ENCODE results near the gene CBX8. TPM values are rescaled to one million over a fixed set of nuclear protein-coding genes. Genes with fewer than 3 reads are reported as not detected.

The CBX8 gene
- total RNA-seq, 1 donor from 2014 or later = 16.0 TPM

- TF ChIP-seq CTCF (conservative IDR thresholded peaks at IDR 0.05) = no peak
- no peak for DNase-seq (ENCODE audit: extremely low spot score, unreplicated experiment)
- Mint-ChIP-seq H3K4me1 (ENCODE audit: unreplicated experiment) (peaks cover 4% of the 10 kb centered on the region), H3K9me3 (peaks cover 5% of the 10 kb centered on the region), H3K4me3 (no peak overlapping the region), H3K36me3 (no peaks in the 10 kb centered on the region), H3K27ac (peak overlapping the region; percentile 56), H3K27me3 (peaks cover 71% of the 10 kb centered on the region)
Measured at GRCh38 chr17:79819534-79820276, 22.8 kb upstream of the CBX8 start.

GRCh38 chr17:79819085-79819484 is 22.2 kb upstream of the CBX8 start:
- no peak for DNase-seq (ENCODE audit: extremely low spot score, unreplicated experiment)
- H3K4me3 Mint-ChIP-seq = no peak overlapping the region
- H3K4me1 Mint-ChIP-seq (ENCODE audit: unreplicated experiment) = no peaks in the 10 kb centered on the region
- H3K36me3 Mint-ChIP-seq = no peaks in the 10 kb centered on the region
- H3K9me3 Mint-ChIP-seq = no peaks in the 10 kb centered on the region
- H3K27ac Mint-ChIP-seq = no peak overlapping the region
- peaks cover 72% of the 10 kb centered on the region for H3K27me3 Mint-ChIP-seq
- no peak for TF ChIP-seq CTCF (conservative IDR thresholded peaks at IDR 0.05)

- peaks cover 70% of the 10 kb centered on the region for H3K27me3 Mint-ChIP-seq
- H3K27ac Mint-ChIP-seq = no peak overlapping the region
- DNase-seq (ENCODE audit: extremely low spot score, unreplicated experiment) = no peak
- H3K9me3 Mint-ChIP-seq = no peaks in the 10 kb centered on the region
- H3K36me3 Mint-ChIP-seq = no peaks in the 10 kb centered on the region
- TF ChIP-seq CTCF (conservative IDR thresholded peaks at IDR 0.05) = no peak
- H3K4me3 Mint-ChIP-seq = no peak overlapping the region
- no peaks in the 10 kb centered on the region for H3K4me1 Mint-ChIP-seq (ENCODE audit: unreplicated experiment)
Measured at GRCh38 chr17:79818026-79818758, 21.3 kb upstream of the CBX8 start.

- Mint-ChIP-seq H3K27me3 (peaks cover 69% of the 10 kb centered on the region), H3K27ac (peak overlapping the region; percentile 79), H3K36me3 (no peaks in the 10 kb centered on the region), H3K4me3 (peak overlapping the region; percentile 85), H3K4me1 (ENCODE audit: unreplicated experiment) (peaks cover 6% of the 10 kb centered on the region), H3K9me3 (no peaks in the 10 kb centered on the region)
- TF ChIP-seq CTCF (conservative IDR thresholded peaks at IDR 0.05) = no peak
- DNase-seq (ENCODE audit: extremely low spot score, unreplicated experiment) = no peak
Measured at GRCh38 chr17:79815836-79816461, 19.1 kb upstream of the CBX8 start.

- H3K9me3 Mint-ChIP-seq = no peaks in the 10 kb centered on the region
- no peak overlapping the region for H3K27ac Mint-ChIP-seq
- peak; percentile 75 for DNase-seq (ENCODE audit: extremely low spot score, unreplicated experiment)
- peaks cover 6% of the 10 kb centered on the region for H3K4me1 Mint-ChIP-seq (ENCODE audit: unreplicated experiment)
- peaks cover 66% of the 10 kb centered on the region for H3K27me3 Mint-ChIP-seq
- TF ChIP-seq CTCF (conservative IDR thresholded peaks at IDR 0.05) = no peak
- H3K4me3 Mint-ChIP-seq = peak overlapping the region; percentile 49
- no peaks in the 10 kb centered on the region for H3K36me3 Mint-ChIP-seq
Measured at GRCh38 chr17:79814974-79815835, 18.3 kb upstream of the CBX8 start.
